Naive thymus-derived CD4-positive, alpha-beta T cell (primary cell): ENCODE data around the gene ZC3H12C. TPM values are rescaled to one million over a fixed set of nuclear protein-coding genes. Genes with fewer than 3 reads are reported as not detected.
A peak's percentile ranks its signal among the peaks of the same experiment; 100 is the strongest.

Source experiments
- ATAC-seq: fragments of 150-1000 bp; cut with Tn5 transposase; 2 replicates; pipeline ENCODE4 v1.10.0; 2021; ENCODE audit warnings: mild to moderate bottlenecking, moderate library complexity
- CTCF ChIA-PET: fragments of 350-600 bp; sonication (Branson Sonifier 250); formaldehyde crosslinking; loops from one replicate; lab custom pipeline; 2021; ENCODE audit warnings: antibody characterized with exemption; lab: Charles Lee
- POLR2A ChIA-PET: fragments of 350-600 bp; sonication (Branson Sonifier 250); formaldehyde crosslinking; loops from one replicate; lab custom pipeline; 2021; ENCODE audit warnings: antibody characterized with exemption, inconsistent platforms; lab: Charles Lee
- DNase-seq, 9 donors: peaks; one replicate each; pipeline versions ENCODE4 v3.0.0 to v3.0.0-alpha.2; 2020 to 2022; ENCODE audit warnings: mixed read lengths in 1 of 9
- H3K27ac ChIP-seq: one replicate; pipeline ENCODE4 v1.7.0; 2013; ENCODE audit warnings: mild to moderate bottlenecking, low read depth, low read length, moderate library complexity
- H3K27me3 ChIP-seq, 2 donors: one replicate each; pipeline ENCODE4 v1.7.0; 2013; ENCODE audit warnings: low read length in 2 of 2, mild to moderate bottlenecking in 2 of 2, moderate library complexity in 2 of 2; ENCODE audit not compliant: control insufficient read depth in 2 of 2, insufficient read depth in 2 of 2
- H3K36me3 ChIP-seq, 3 experiments: 1 replicate in 2 of 3; 2 replicates in 1 of 3; pipeline ENCODE4 v1.7.0; 2013; ENCODE audit warnings: low read length in 3 of 3, mild to moderate bottlenecking in 3 of 3, moderate library complexity in 1 of 3; ENCODE audit not compliant: insufficient read depth in 3 of 3, control insufficient read depth in 2 of 3
- H3K4me1 ChIP-seq, 2 donors: one replicate each; pipeline ENCODE4 v1.7.0; 2013; ENCODE audit warnings: low read length in 2 of 2, mild to moderate bottlenecking in 2 of 2, moderate library complexity in 1 of 2; ENCODE audit not compliant: control insufficient read depth in 2 of 2, insufficient read depth in 2 of 2
- H3K4me3 ChIP-seq: 2 replicates; pipeline ENCODE4 v1.7.0; 2013; ENCODE audit warnings: mild to moderate bottlenecking, low read length
- H3K9me3 ChIP-seq, 3 experiments: 1 replicate in 2 of 3; 2 replicates in 1 of 3; pipeline ENCODE4 v1.7.0; 2013; ENCODE audit warnings: low read length in 3 of 3; ENCODE audit not compliant: control insufficient read depth in 2 of 3
- H3K27ac Mint-ChIP-seq, 9 donors: one replicate each; pipeline ENCODE4 v1.8.0; 2020 to 2022; ENCODE audit warnings: mixed read lengths in 9 of 9, mild to moderate bottlenecking in 8 of 9, moderate library complexity in 5 of 9, inconsistent platforms in 2 of 9
- H3K27me3 Mint-ChIP-seq, 5 donors: one replicate each; pipeline ENCODE4 v1.8.0; 2021 to 2022; ENCODE audit warnings: mixed read lengths in 5 of 5, mild to moderate bottlenecking in 1 of 5
- H3K36me3 Mint-ChIP-seq, 5 donors: one replicate each; pipeline ENCODE4 v1.8.0; 2020 to 2022; ENCODE audit warnings: mixed read lengths in 5 of 5, mild to moderate bottlenecking in 3 of 5, inconsistent platforms in 1 of 5
- H3K4me1 Mint-ChIP-seq, 7 donors: one replicate each; pipeline ENCODE4 v1.8.0; 2020 to 2022; ENCODE audit warnings: mixed read lengths in 7 of 7, mild to moderate bottlenecking in 3 of 7, inconsistent platforms in 1 of 7
- H3K4me3 Mint-ChIP-seq, 10 donors: one replicate each; pipeline ENCODE4 v1.8.0; 2020 to 2022; ENCODE audit warnings: mild to moderate bottlenecking in 10 of 10, mixed read lengths in 10 of 10, moderate library complexity in 6 of 10, inconsistent platforms in 2 of 10
- H3K9me3 Mint-ChIP-seq, 11 donors: one replicate each; pipeline ENCODE4 v1.8.0; 2020 to 2022; ENCODE audit warnings: mixed read lengths in 11 of 11, mild to moderate bottlenecking in 4 of 11, inconsistent platforms in 1 of 11, moderate library complexity in 1 of 11
- intact Hi-C, 2 donors: fragments of 100-400 bp; cut with micrococcal nuclease; formaldehyde crosslinking; loops; one replicate each; pipeline ENCODE4 v1.15.1; 2023
- polyA plus RNA-seq, 2 donors: library from polyadenylated mRNA; unstranded; fragments of 300-500 nt; fragmentation: Illumina TruSeq; gene quantifications; one replicate each; pipeline ENCODE4 v1.2.3, GENCODE V29; 2021
- total RNA-seq, 6 experiments: library from RNA in 5 of 6; stranded (reverse) in 5 of 6; gene quantifications; 1 replicate in 5 of 6; 2 replicates in 1 of 6; pipeline ENCODE4 v1.2.3 and lab custom pipeline; 2021 to 2026

The ZC3H12C gene
- total and polyA plus RNA-seq, 7 experiments from 2014 or later = 0.19 to 2.5 (median 0.35) TPM; not detected in 2

DNA sequence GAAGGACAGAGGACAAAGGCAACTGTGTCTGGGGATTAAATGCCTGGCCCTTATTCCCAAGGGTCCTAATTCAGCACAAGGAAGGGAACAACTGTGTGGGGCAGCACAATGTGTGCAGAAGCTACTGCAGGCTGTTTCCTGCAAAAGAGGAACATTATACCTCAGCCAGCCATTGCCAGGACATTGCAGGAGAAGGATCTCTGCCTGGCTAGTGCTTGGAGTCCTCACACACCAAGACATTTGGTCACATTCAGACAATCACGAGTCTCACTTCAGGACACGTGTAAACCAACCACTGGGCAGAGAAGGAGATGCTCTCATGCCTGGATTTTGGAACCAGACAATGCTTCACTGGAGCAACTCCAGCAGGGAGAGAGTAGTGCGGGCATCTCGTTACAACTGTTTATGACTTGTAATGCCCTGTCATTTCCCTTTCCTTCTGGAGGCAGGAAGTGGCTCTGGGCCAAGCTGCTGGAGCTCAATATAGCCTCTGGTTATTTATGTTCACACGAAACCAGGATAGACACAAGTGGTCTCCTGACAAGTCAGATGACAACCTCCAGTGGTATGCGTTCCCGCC, 23.9 kb upstream of the ZC3H12C start:
- POLR2A ChIA-PET = no interaction called here
- no peaks in the 10 kb centered on the region for H3K27me3 ChIP-seq
- Mint-ChIP-seq H3K4me1 (peaks cover 0 to 11% (median 0%) of the 10 kb centered on the region in 7 donors), H3K9me3 (no peaks in the 10 kb centered on the region), H3K4me3 (no peak overlapping the region), H3K27ac (no peak overlapping the region), H3K36me3 (no peaks in the 10 kb centered on the region), H3K27me3 (peaks cover 4 to 32% (median 25%) of the 10 kb centered on the region in 5 donors)
- no peaks in the 10 kb centered on the region for H3K36me3 ChIP-seq
- intact Hi-C loops = no loop called here
- ATAC-seq (peak; percentile 75), DNase-seq (no peak)
- CTCF ChIA-PET = no interaction called here
- H3K4me1 ChIP-seq = no peaks in the 10 kb centered on the region
- H3K9me3 ChIP-seq = no peaks in the 10 kb centered on the region
- no peak overlapping the region for H3K4me3 ChIP-seq
- H3K27ac ChIP-seq = no peak overlapping the region

DNA sequence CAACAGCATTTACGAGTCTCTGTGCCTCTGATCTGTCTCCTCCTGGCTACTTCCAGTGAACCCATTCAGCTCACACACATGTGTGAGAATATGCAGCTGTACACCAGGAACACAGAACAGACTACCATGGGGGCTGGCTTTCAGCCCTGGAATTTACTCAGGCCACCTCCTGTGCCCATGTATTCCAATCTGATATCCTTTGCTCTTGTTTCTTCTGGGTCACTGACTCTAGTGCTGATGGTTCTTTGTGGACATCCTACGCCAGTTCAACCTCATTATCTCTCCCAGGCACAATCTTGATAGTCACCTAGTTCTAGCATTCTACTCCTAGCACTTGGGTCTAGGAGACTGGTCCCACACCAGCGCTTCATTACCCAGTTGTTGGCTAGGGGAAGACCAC, 23.0 kb upstream of the ZC3H12C start:
- ChIA-PET POLR2A (no interaction called here), CTCF (no interaction called here)
- peaks cover 0 to 3% (median 0%) of the 10 kb centered on the region in 11 donors for H3K9me3 Mint-ChIP-seq
- no peak overlapping the region for H3K27ac Mint-ChIP-seq
- intact Hi-C loops = no loop called here
- Histone ChIP-seq H3K36me3 (no peaks in the 10 kb centered on the region), H3K27me3 (no peaks in the 10 kb centered on the region), H3K9me3 (no peaks in the 10 kb centered on the region), H3K4me1 (no peaks in the 10 kb centered on the region), H3K4me3 (no peak overlapping the region), H3K27ac (no peak overlapping the region)
- no peak for ATAC-seq
- H3K4me1 Mint-ChIP-seq = peaks cover 0 to 11% (median 0%) of the 10 kb centered on the region in 7 donors
- no peaks in the 10 kb centered on the region for H3K36me3 Mint-ChIP-seq
- peaks cover 4 to 31% (median 23%) of the 10 kb centered on the region in 5 donors for H3K27me3 Mint-ChIP-seq
- no peak for DNase-seq
- no peak overlapping the region for H3K4me3 Mint-ChIP-seq

- ATAC-seq (no peak), DNase-seq (no peak)
- Histone ChIP-seq H3K36me3 (no peaks in the 10 kb centered on the region), H3K27ac (no peak overlapping the region), H3K9me3 (no peaks in the 10 kb centered on the region), H3K4me3 (no peak overlapping the region), H3K4me1 (no peaks in the 10 kb centered on the region), H3K27me3 (no peaks in the 10 kb centered on the region)
- peaks cover 4 to 36% (median 21%) of the 10 kb centered on the region in 5 donors for H3K27me3 Mint-ChIP-seq
- ChIA-PET CTCF (no interaction called here), POLR2A (no interaction called here)
- H3K4me3 Mint-ChIP-seq = no peak overlapping the region
- intact Hi-C loops = no loop called here
- H3K36me3 Mint-ChIP-seq = no peaks in the 10 kb centered on the region
- H3K4me1 Mint-ChIP-seq = peaks cover 0 to 14% (median 0%) of the 10 kb centered on the region in 7 donors
- H3K27ac Mint-ChIP-seq = no peak overlapping the region
- H3K9me3 Mint-ChIP-seq = peaks cover 0 to 3% (median 0%) of the 10 kb centered on the region in 11 donors
Measured at GRCh38 chr11:110071197-110071596, 22.0 kb upstream of the ZC3H12C start.

DNA sequence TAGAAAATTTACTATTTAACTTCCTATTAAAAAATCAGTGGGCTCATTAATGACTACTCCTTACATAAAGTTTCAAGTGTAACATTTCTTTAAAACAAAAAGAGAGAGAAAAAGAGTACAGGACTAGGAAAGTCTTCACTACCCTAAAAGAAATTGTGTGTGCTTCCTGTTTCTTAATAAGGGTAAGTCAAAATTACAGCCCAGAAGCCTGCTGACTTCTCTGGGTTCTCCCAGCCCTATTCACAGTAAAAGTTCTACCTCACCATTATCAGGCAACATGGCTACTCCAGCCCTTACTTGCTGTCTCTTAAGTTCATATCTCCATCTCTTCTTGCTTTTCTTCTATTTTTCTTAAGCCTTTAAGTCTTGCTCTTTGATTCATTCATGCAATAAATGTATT, 20.3 kb upstream of the ZC3H12C start:
- CTCF ChIA-PET = no interaction called here
- intact Hi-C loops = no loop called here
- Mint-ChIP-seq H3K27me3 (peaks cover 4 to 46% (median 18%) of the 10 kb centered on the region in 5 donors), H3K4me1 (peaks cover 0 to 28% (median 0%) of the 10 kb centered on the region in 7 donors), H3K9me3 (peaks cover 0 to 3% (median 0%) of the 10 kb centered on the region in 11 donors), H3K36me3 (no peaks in the 10 kb centered on the region), H3K27ac (no peak overlapping the region), H3K4me3 (no peak overlapping the region)
- Histone ChIP-seq H3K27me3 (no peaks in the 10 kb centered on the region), H3K27ac (no peak overlapping the region), H3K4me1 (no peaks in the 10 kb centered on the region), H3K36me3 (no peaks in the 10 kb centered on the region), H3K9me3 (no peaks in the 10 kb centered on the region), H3K4me3 (no peak overlapping the region)
- ATAC-seq (no peak), DNase-seq (no peak)
- POLR2A ChIA-PET = no interaction called here

DNA sequence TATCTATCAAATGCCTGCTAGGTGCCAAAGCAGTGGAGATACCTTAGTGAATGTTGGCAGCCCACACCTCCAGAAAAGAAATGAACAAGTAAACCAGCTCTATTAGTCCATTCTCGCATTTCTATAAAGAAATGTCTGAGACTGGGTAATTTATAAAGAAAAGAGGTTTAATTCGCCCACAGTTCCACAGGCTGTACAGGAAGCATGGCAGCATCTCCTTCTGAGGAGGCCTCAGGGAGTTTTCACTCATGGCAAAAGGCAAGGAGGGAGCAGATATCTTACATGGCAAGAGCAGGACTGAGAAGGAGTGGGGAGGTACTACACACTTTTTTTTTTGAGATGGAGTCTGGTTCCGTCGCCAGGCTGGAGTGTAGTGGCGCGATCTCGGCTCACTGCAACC, 18.7 kb upstream of the ZC3H12C start:
- Mint-ChIP-seq H3K36me3 (no peaks in the 10 kb centered on the region), H3K4me3 (no peak overlapping the region), H3K27ac (no peak overlapping the region), H3K4me1 (peaks cover 0 to 25% (median 0%) of the 10 kb centered on the region in 7 donors), H3K9me3 (peaks cover 0 to 3% (median 0%) of the 10 kb centered on the region in 11 donors), H3K27me3 (peaks cover 4 to 40% (median 18%) of the 10 kb centered on the region in 5 donors)
- no peak for ATAC-seq
- CTCF ChIA-PET = no interaction called here
- Histone ChIP-seq H3K27ac (no peak overlapping the region), H3K27me3 (no peaks in the 10 kb centered on the region), H3K36me3 (no peaks in the 10 kb centered on the region), H3K9me3 (no peaks in the 10 kb centered on the region), H3K4me1 (no peaks in the 10 kb centered on the region), H3K4me3 (no peak overlapping the region)
- intact Hi-C loops = no loop called here
- DNase-seq = no peak
- POLR2A ChIA-PET = no interaction called here

GRCh38 chr11:110075105-110075846, 17.9 kb upstream of the ZC3H12C start:
- H3K27ac ChIP-seq = no peak overlapping the region
- no peak for DNase-seq
- no peak overlapping the region for H3K4me3 Mint-ChIP-seq
- no peaks in the 10 kb centered on the region for H3K27me3 ChIP-seq
- no peaks in the 10 kb centered on the region for H3K36me3 ChIP-seq
- peaks cover 4 to 34% (median 15%) of the 10 kb centered on the region in 5 donors for H3K27me3 Mint-ChIP-seq
- no peak overlapping the region for H3K27ac Mint-ChIP-seq
- intact Hi-C loops = no loop called here
- H3K36me3 Mint-ChIP-seq = peaks cover 0 to 1% (median 0%) of the 10 kb centered on the region in 5 donors
- H3K9me3 Mint-ChIP-seq = peaks cover 0 to 6% (median 0%) of the 10 kb centered on the region in 11 donors
- no peaks in the 10 kb centered on the region for H3K4me1 ChIP-seq
- CTCF ChIA-PET = no interaction called here
- no peaks in the 10 kb centered on the region for H3K9me3 ChIP-seq
- ATAC-seq = no peak
- no peak overlapping the region for H3K4me3 ChIP-seq
- peaks cover 0 to 23% (median 0%) of the 10 kb centered on the region in 7 donors for H3K4me1 Mint-ChIP-seq
- POLR2A ChIA-PET = no interaction called here
